GM18907 (cell line): ENCODE results near the gene MCMBP.
"Not testable (repeated sequence)": the region's sequence is repeated elsewhere in the genome, so short reads cannot be mapped to it uniquely, and the experiment has no call there.

Experiments
- ATAC-seq: cut with Tn5 transposase; IDR thresholded peaks from one replicate; pipeline ENCODE4 v1.9.1; 2021; ENCODE audit warnings: mild to moderate bottlenecking, moderate library complexity; ENCODE audit not compliant: unreplicated experiment

Gene MCMBP, protein sequence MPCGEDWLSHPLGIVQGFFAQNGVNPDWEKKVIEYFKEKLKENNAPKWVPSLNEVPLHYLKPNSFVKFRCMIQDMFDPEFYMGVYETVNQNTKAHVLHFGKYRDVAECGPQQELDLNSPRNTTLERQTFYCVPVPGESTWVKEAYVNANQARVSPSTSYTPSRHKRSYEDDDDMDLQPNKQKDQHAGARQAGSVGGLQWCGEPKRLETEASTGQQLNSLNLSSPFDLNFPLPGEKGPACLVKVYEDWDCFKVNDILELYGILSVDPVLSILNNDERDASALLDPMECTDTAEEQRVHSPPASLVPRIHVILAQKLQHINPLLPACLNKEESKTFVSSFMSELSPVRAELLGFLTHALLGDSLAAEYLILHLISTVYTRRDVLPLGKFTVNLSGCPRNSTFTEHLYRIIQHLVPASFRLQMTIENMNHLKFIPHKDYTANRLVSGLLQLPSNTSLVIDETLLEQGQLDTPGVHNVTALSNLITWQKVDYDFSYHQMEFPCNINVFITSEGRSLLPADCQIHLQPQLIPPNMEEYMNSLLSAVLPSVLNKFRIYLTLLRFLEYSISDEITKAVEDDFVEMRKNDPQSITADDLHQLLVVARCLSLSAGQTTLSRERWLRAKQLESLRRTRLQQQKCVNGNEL

DNA sequence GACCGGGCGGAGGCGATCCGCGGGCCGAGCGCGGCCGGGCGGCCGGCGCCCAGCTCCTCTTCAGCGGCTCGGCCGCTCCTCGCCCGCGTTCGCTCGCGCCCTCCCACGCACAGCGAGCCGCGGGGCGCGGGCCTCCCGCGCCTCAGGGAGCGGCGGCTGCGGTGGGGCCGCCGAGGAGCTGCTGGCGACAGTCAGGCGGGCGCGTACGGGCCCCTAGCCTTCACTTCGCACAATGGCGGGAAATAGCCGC lies at the start of gene MCMBP:
MCMBP (minus strand) TSS at position 234 of the 250 bp plus-strand sequence. CDS start 259 bp downstream, outside the sequence.
- peak; percentile 29 for ATAC-seq

GRCh38 chr10:119919826-119920225 lies 47.2 kb upstream of the MCMBP start:
- ATAC-seq, result peak; percentile 65

GRCh38 chr10:119919271-119919670 lies 46.6 kb upstream of the MCMBP start:
- no peak for ATAC-seq

DNA sequence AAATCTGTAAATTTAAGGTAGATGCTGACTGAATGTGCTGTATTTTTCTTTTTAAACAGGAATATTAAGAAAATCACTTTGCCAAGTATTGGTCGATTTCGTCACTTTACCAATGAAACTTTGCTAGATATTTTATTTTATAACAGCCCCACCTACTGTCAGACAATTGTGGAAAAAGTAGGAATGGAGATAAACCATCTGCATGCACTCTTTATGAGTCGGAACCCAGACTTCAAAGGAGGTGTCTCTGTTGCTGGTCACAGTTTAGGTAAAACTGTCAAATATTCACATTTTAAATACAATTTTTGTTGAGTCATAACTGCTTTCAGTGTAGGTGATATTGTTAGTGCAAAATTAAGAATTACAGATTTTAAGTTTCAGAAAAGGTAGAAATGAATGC lies 45.1 kb upstream of the MCMBP start:
- no peak for ATAC-seq

DNA sequence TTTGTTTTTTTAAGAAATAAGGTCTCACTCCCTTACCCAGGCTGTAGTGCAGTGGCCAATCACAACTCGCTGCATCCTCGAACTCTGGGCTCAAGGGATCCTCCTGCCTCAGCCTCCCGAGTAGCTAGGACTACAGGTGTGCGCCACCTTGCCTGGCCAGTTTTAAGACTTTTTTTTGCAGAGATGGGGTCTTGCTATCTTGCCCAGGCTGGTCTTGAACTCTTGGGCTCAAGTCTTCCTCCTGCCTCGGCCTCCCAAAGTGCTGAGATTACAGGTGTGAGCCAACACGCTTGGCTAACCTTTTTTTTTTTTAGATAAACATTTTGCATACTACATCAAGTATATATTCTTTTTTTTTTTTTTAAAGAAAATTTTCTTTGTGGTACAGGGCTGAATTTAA lies 38.0 kb upstream of the MCMBP start:
- ATAC-seq, result no peak

DNA sequence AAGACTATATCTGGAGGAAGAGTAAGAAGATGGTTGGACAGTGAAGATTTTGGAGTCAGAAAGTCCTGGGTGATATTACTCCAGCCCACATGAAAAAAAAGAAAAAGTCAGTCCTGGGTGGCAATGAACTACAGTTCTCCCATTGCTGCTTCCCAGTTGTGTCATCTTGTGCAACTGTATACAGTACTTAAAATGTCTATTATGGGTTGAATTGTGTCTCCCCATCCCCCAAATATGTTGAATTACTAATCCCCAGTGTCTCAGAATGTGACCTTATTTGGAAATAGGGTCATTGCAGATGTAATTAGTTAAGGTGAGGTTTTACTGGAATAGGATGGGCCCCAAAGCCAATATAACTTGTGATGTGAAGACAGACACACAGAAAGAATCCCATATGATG lies 35.5 kb upstream of the MCMBP start:
- ATAC-seq, result no peak

DNA sequence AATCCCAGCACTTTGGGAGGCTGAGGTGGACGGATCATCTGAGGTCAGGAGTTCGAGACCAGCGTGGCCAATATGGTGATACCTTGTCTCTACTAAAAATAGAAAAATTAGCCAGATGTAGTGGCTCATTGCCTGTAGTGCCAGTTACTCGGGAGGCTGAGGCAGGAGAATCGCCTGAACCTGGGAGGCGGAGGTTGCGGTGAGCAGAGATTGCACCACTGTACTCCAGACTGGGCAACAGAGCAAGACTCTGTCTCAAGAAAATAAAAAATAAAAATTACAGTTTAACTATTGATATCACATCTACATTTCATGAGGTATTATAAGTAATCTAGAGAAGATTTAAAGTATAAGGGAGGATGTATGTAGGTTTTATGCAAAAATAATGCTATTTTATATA lies 35.1 kb upstream of the MCMBP start:
- ATAC-seq, result not testable (repeated sequence)

GRCh38 chr10:119903946-119904666 lies 31.5 kb upstream of the MCMBP start:
- ATAC-seq, result no peak

DNA sequence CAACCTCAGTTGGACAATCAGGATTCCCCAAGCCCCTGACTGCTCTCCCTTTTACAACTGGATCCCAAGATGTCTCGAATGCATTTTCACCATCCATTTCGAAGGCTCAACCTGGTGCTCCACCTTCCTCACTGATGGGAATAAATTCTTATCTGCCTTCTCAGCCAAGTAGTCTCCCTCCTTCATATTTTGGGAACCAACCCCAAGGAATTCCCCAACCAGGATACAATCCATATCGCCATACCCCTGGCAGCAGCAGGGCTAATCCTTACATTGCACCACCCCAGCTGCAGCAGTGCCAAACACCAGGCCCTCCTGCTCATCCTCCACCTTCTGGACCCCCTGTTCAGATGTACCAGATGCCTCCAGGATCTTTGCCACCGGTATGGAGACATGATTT lies 25.9 kb upstream of the MCMBP start:
- no peak for ATAC-seq

DNA sequence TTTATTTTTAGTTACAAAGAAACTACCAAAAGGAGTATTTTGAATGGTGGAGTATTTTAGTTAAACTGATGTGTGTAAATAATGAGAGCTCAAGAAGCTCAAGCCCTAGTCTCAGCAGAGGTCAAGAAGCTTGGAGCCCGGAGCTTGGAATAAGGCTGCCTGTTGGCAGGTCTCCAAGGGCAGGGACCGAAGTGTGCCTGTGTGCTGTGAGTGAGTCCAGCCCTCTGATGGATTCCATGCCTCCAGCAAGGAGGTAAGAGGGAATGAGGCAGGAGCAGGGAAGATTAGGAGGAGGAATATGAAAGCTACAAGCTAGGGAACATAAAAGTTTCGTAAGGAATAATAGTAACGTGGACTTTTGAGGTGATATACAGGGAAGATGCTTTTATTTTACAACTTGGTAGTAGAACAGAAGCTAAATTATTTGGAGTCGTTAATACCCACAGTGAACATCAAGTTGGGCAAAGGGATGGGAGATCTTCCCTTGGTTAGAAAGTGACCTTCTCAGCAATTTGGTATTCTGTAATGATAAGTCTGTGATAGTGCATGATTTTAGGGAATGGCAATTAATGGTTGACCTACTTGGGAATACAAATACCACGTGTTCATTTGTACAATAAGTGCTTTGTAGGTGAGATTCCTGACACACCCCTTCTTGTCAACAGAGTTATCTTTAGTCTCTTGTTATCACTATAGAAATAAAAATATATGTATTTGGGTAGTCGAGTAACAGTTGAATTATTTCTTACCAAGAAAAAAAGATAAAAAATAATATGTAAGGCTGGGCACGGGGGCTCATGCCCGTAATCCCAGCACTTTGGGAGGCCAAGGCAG lies 24.5 kb upstream of the MCMBP start:
- no peak for ATAC-seq

- ATAC-seq, result no peak
These were observed 23.5 kb upstream of the MCMBP start for GRCh38 chr10:119896061-119896655.

DNA sequence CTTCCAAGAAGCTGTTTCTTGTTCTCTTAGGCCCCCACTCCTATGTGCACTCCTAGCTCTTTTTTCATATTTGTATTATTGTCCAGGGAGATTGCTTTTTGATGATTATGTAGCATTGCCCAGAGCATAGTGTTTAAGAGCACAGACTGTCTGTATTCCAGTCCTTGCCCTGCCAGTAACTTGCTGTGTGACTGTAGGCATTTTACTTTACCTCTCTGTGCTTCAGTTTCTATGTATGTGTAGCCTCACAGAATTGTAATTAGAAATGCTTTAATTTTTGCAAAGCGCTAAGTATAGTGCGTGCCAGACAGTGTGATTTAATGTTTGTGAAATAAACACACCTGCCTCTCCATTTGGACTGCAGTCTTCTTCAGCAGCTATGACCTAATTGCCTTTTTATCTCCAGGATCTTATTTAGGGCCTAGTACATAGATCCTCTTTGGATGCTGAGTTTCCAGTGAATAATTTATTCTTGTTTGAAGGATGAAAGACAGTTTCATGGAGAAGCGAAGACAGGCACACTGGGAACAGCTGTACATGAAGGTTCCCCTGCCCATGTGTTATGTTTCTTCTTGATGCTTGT lies 21.3 kb upstream of the MCMBP start:
- ATAC-seq, result no peak

GRCh38 chr10:119893074-119893473 lies 20.4 kb upstream of the MCMBP start:
- peak; percentile 1 for ATAC-seq

DNA sequence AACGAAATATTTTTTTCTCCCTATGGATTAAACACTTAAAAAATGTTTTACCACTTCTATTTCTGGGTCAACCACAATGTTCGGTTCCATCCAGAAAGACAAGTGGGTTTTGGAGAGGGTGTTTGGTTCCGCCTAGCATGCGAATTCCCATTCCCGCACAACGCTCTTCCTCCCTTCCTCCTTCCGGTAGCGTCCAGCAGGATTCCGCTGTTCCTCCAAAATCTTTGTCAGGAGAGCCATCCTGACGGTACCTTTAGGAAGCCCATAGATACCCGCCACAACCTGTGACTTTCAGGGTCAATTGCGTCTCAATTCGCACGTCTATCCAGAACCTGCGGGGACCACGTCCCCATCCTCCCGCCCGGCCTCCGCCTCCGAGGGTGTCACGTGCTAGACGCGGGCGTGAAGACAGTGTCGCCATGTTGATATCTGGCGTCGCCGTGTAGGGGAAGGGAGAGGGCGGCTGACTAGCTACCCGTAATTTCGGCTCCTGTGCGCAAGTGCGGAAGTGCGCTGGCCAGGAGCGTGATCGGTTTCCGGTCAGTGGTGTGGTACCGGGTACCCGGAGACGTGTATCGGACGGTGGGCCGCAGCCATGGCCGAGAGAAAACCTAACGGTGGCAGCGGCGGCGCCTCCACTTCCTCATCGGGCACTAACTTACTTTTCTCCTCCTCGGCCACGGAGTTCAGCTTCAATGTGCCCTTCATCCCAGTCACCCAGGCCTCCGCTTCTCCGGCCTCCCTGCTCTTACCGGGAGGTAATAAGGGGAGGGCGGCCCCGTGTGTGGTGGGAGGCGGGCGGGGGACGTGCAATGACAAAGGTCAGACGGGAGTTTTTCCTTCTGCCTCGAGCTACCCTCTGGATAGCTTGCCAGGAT lies 19.8 kb upstream of the MCMBP start, which contains the start of gene SEC23IP:
SEC23IP (plus strand) TSS at position 543 of the 878 bp plus-strand sequence; CDS start at position 596, 53 bp downstream.
- peak; percentile 99 for ATAC-seq

GRCh38 chr10:119891849-119892187 lies 19.2 kb upstream of the MCMBP start:
- not testable (repeated sequence) for ATAC-seq

DNA sequence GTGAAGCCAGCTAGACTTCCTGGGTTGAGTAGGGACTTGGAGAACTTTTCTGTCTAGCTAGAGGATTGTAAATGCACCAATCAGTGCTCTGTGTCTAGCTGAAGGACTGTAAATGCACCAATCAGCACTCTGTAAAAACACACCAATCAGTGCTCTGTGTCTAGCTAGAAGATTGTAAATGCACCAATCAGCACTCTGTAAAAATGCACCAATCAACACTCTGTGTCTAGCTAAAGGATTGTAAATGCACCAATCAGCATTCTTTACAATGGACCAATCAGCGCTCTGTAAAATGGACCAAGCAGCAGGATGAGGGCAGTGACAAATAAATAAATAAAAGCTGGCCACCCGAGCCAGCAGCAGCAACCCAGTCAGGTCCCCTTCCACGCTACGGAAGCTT lies 17.7 kb upstream of the MCMBP start:
- ATAC-seq, result not testable (repeated sequence)

GRCh38 chr10:119889201-119889600 lies 16.6 kb upstream of the MCMBP start:
- not testable (repeated sequence) for ATAC-seq

DNA sequence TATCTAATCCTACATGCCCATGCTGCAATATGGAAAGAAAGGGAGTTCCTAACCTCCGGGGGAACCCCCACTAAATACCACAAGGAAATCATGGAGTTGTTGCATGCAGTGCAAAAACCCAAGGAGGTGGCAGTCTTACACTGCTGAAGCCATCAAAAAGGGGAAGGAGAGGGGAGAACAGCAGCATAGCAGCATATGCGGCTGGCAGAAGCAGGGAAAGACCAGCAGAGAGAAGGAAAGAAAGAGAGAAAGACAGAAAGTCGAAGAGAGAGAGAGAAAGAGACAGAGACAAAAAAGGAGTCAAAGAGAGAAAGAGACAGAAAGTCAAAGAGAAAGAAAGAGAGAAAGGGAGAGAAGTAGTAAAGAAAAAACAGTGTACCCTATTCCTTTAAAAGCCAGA lies 16.1 kb upstream of the MCMBP start:
- ATAC-seq, result not testable (repeated sequence)

- not testable (repeated sequence) for ATAC-seq
These were observed 13.4 kb upstream of the MCMBP start for GRCh38 chr10:119886070-119886469.
